ENCODE measurements around the gene POLQ.

DNA sequence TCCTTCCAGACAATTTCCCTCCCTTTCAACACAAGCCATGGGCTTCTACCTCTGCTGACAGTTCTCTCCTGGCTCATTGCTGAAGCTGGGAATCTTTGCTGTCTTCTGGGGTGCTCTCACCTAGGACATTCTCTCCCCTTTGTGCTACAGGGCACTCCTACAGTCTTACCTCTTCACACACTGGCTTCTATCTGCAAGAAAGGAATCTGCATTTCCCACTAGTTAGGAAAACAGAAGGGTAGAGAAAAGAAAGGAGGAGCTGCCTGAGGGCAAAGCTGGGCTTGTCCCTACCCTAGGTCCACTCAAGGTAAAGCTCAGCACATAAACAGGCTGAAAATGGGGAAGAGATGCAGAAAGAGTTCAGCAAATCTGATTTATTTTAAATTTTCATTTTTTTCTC lies 16.4 kb upstream of the POLQ start:
- TF ChIP-seq, protein P1, sequence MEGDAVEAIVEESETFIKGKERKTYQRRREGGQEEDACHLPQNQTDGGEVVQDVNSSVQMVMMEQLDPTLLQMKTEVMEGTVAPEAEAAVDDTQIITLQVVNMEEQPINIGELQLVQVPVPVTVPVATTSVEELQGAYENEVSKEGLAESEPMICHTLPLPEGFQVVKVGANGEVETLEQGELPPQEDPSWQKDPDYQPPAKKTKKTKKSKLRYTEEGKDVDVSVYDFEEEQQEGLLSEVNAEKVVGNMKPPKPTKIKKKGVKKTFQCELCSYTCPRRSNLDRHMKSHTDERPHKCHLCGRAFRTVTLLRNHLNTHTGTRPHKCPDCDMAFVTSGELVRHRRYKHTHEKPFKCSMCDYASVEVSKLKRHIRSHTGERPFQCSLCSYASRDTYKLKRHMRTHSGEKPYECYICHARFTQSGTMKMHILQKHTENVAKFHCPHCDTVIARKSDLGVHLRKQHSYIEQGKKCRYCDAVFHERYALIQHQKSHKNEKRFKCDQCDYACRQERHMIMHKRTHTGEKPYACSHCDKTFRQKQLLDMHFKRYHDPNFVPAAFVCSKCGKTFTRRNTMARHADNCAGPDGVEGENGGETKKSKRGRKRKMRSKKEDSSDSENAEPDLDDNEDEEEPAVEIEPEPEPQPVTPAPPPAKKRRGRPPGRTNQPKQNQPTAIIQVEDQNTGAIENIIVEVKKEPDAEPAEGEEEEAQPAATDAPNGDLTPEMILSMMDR (IDR thresholded peaks at IDR 0.05; ENCODE audit: extremely low read depth in 1 of 2, insufficient read depth in 1 of 2, low read depth in 1 of 2, low read length in 2 of 2) = no peak
- TF ChIP-seq POLR2A (IDR thresholded peaks at IDR 0.05; ENCODE audit: low read depth, low read length) (no peak), POLR2AphosphoS5 (IDR thresholded peaks at IDR 0.05; ENCODE audit: insufficient read depth, low read depth, low read length) (no peak), EZH2 (IDR thresholded peaks at IDR 0.05; ENCODE audit: borderline replicate concordance, low read depth, low read length, severe bottlenecking) (no peak), JUN (IDR thresholded peaks at IDR 0.05; ENCODE audit: borderline replicate concordance, insufficient read depth, insufficient read length, low read depth) (no peak)
- TF ChIP-seq, protein P2, sequence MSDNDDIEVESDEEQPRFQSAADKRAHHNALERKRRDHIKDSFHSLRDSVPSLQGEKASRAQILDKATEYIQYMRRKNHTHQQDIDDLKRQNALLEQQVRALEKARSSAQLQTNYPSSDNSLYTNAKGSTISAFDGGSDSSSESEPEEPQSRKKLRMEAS (IDR thresholded peaks at IDR 0.05; ENCODE audit: insufficient read depth, insufficient read length) = no peak

Data from endothelial cell of umbilical vein (primary cell).